HEK293 (cell line): ENCODE results near the gene CDC27.

Experiments
- CTCF ChIA-PET: fragments of 350-600 bp; formaldehyde crosslinking; extraction: SDS; loops from one replicate; lab custom pipeline; 2021; ENCODE audit warnings: antibody characterized with exemption; lab: Yijun Ruan, JAX
- POLR2A ChIA-PET: fragments of 300-600 bp; formaldehyde crosslinking; extraction: SDS; loops from one replicate; lab custom pipeline; 2020; ENCODE audit warnings: antibody characterized with exemption, inconsistent platforms; lab: Yijun Ruan, JAX
- H3K27ac ChIP-seq: fragments of 200-500 bp; sonication (Bioruptor generic); 2 replicates; pipeline ENCODE4 v1.5.1; 2014; ENCODE audit warnings: low read depth, low read length, control low read depth, inconsistent platforms; ENCODE audit errors: extremely low read depth
- H3K36me3 ChIP-seq, 2 experiments: fragments of 200-500 bp in 1 of 2; sonication (Bioruptor generic) in 1 of 2; 1 replicate in 1 of 2; 2 replicates in 1 of 2; pipeline ENCODE4 v1.5.1; 2014 to 2017; ENCODE audit warnings: inconsistent platforms in 2 of 2, low read length in 2 of 2; ENCODE audit not compliant: control insufficient read depth in 2 of 2, insufficient read depth in 1 of 2
- H3K4me1 ChIP-seq: fragments of 200-500 bp; sonication (Bioruptor generic); 2 replicates; pipeline ENCODE4 v1.5.1; 2014; ENCODE audit warnings: mild to moderate bottlenecking, low read length, inconsistent platforms; ENCODE audit not compliant: control insufficient read depth, insufficient read depth
- H3K4me3 ChIP-seq: 2 replicates; pipeline ENCODE4 v1.5.1; 2011; ENCODE audit warnings: low read depth, mild to moderate bottlenecking, control low read depth, low read length, moderate library complexity
- H3K9me3 ChIP-seq: fragments of 200-500 bp; sonication (Bioruptor generic); 2 replicates; pipeline ENCODE4 v1.5.1; 2014; ENCODE audit warnings: low read depth, low read length, inconsistent platforms; ENCODE audit not compliant: control insufficient read depth, insufficient read depth
- GLIS1 ChIP-seq: fragments of 450-650 bp; formaldehyde crosslinking; IDR thresholded peaks from 2 replicates; pipeline ENCODE4 v1.5.1; 2016; ENCODE audit warnings: missing biosample characterization, missing genetic modification characterization
- HOXA7 ChIP-seq: sonication (generic); formaldehyde crosslinking; IDR thresholded peaks from 2 replicates; pipeline ENCODE4 v1.8.1; 2022; ENCODE audit warnings: missing genetic modification reagents, borderline replicate concordance
- IKZF3 ChIP-seq: fragments of 450-650 bp; IDR thresholded peaks from 2 replicates; pipeline ENCODE4 v1.5.0; 2018; ENCODE audit warnings: missing biosample characterization, mild to moderate bottlenecking, missing genetic modification characterization, moderate library complexity
- KLF9 ChIP-seq: fragments of 450-650 bp; formaldehyde crosslinking; IDR thresholded peaks from 2 replicates; pipeline ENCODE4 v1.5.1; 2016; ENCODE audit warnings: missing biosample characterization, missing genetic modification characterization, low read depth
- MZF1 ChIP-seq: fragments of 450-650 bp; formaldehyde crosslinking; IDR thresholded peaks from 2 replicates; pipeline ENCODE4 v1.5.1; 2017; ENCODE audit warnings: missing biosample characterization, missing genetic modification characterization, borderline replicate concordance
- PRDM10 ChIP-seq: fragments of 450-650 bp; formaldehyde crosslinking; IDR thresholded peaks from 2 replicates; pipeline ENCODE4 v1.5.1; 2016; ENCODE audit warnings: missing biosample characterization, missing genetic modification characterization
- PRDM2 ChIP-seq: fragments of 450-650 bp; formaldehyde crosslinking; IDR thresholded peaks from 2 replicates; pipeline ENCODE4 v1.5.1; 2016; ENCODE audit warnings: missing biosample characterization, missing genetic modification characterization, borderline replicate concordance
- PRDM6 ChIP-seq: fragments of 450-650 bp; formaldehyde crosslinking; IDR thresholded peaks from 2 replicates; pipeline ENCODE4 v1.5.1; 2017; ENCODE audit warnings: missing biosample characterization, missing genetic modification characterization
- SCRT2 ChIP-seq: fragments of 450-650 bp; formaldehyde crosslinking; IDR thresholded peaks from 2 replicates; pipeline ENCODE4 v1.5.1; 2016; ENCODE audit warnings: missing biosample characterization, missing genetic modification characterization
- ZBTB20 ChIP-seq: fragments of 450-650 bp; formaldehyde crosslinking; IDR thresholded peaks from 2 replicates; pipeline ENCODE4 v1.5.1; 2016; ENCODE audit warnings: missing biosample characterization, missing genetic modification characterization
- ZBTB26 ChIP-seq: fragments of 450-650 bp; formaldehyde crosslinking; optimal IDR thresholded peaks from 2 replicates; pipeline ENCODE3; 2016; ENCODE audit warnings: missing biosample characterization, mild to moderate bottlenecking, missing genetic modification characterization
- ZFHX2 ChIP-seq: fragments of 450-650 bp; formaldehyde crosslinking; conservative IDR thresholded peaks from 2 replicates; pipeline ENCODE4 v1.5.1; 2016; ENCODE audit warnings: missing biosample characterization, missing genetic modification characterization
- ZNF10 ChIP-seq: fragments of 450-650 bp; formaldehyde crosslinking; IDR thresholded peaks from 2 replicates; pipeline ENCODE4 v1.5.1; 2017; ENCODE audit warnings: missing biosample characterization, missing genetic modification characterization
- ZNF354C ChIP-seq: fragments of 450-650 bp; formaldehyde crosslinking; IDR thresholded peaks from 2 replicates; pipeline ENCODE4 v1.5.1; 2016; ENCODE audit warnings: missing biosample characterization, missing genetic modification characterization, low read depth, borderline replicate concordance
- ZNF548 ChIP-seq: fragments of 450-650 bp; formaldehyde crosslinking; IDR thresholded peaks from 2 replicates; pipeline ENCODE4 v1.5.1; 2016; ENCODE audit warnings: missing biosample characterization, missing genetic modification characterization
- ZNF549 ChIP-seq: fragments of 450-650 bp; IDR thresholded peaks from 2 replicates; pipeline ENCODE4 v1.5.1; 2018; ENCODE audit warnings: missing biosample characterization, missing genetic modification characterization, mild to moderate bottlenecking, inconsistent platforms, moderate library complexity
- ZNF600 ChIP-seq: fragments of 450-650 bp; formaldehyde crosslinking; IDR thresholded peaks from 2 replicates; pipeline ENCODE4 v1.5.1; 2016; ENCODE audit warnings: missing biosample characterization, missing genetic modification characterization
- ZNF623 ChIP-seq: fragments of 450-650 bp; formaldehyde crosslinking; IDR thresholded peaks from 2 replicates; pipeline ENCODE4 v1.5.1; 2016; ENCODE audit warnings: missing biosample characterization, missing genetic modification characterization
- ZNF654 ChIP-seq: fragments of 450-650 bp; formaldehyde crosslinking; IDR thresholded peaks from 2 replicates; pipeline ENCODE4 v1.5.1; 2016; ENCODE audit warnings: low read depth, missing biosample characterization, missing genetic modification characterization
- ZSCAN30 ChIP-seq: fragments of 450-650 bp; IDR thresholded peaks from 2 replicates; pipeline ENCODE4 v1.5.1; 2018; ENCODE audit warnings: missing biosample characterization, mild to moderate bottlenecking, missing genetic modification characterization, moderate library complexity

CDC27 gene

GRCh38 chr17:47162013-47162622 lies 27.0 kb downstream of the CDC27 start (continued):
- TF ChIP-seq ZNF623 (tag by site-specific recombination), result no peak
- no peak for TF ChIP-seq ZFHX2 (tag by site-specific recombination)
- no peak for TF ChIP-seq PRDM10 (tag by site-specific recombination)

- H3K4me1 ChIP-seq, result no peaks in the 10 kb centered on the region
- TF ChIP-seq KLF9 (tag by site-specific recombination) (no peak), SCRT2 (no peak), ZNF10 (tag by site-specific recombination) (no peak), IKZF3 (tag by site-specific recombination) (no peak), ZNF654 (no peak), PRDM6 (tag by site-specific recombination) (no peak), ZNF354C (tag by site-specific recombination) (no peak), GLIS1 (tag by site-specific recombination) (no peak), ZBTB20 (no peak), ZNF548 (tag by site-specific recombination) (no peak), MZF1 (tag by site-specific recombination) (no peak), PRDM2 (tag by site-specific recombination) (no peak), ZNF600 (tag by site-specific recombination) (no peak), ZSCAN30 (tag by site-specific recombination) (no peak), ZBTB26 (no peak), ZNF549 (no peak), HOXA7 (CRISPR knock-in tag) (no peak)
- TF ChIP-seq, all 188 proteins: peak for 0
- Histone ChIP-seq H3K4me3 (no peak overlapping the region), H3K36me3 (peaks cover 83 to 88% of the 10 kb centered on the region in 2 experiments), H3K9me3 (no peaks in the 10 kb centered on the region), H3K27ac (no peak overlapping the region)
- ChIA-PET CTCF (interaction anchor here (0.9 kb wide), 1 partner anchor 11 kb away, joined by 4 read pairs; no protein-coding TSS in a partner anchor), POLR2A (interaction anchor here (0.6 to 1.1 kb wide), 2 partner anchors 16 to 520 kb away, joined by 3 read pairs; no protein-coding TSS in a partner anchor)
Observed at GRCh38 chr17:47159315-47159714, 29.8 kb downstream of the CDC27 start.
